ENCODE measurements around the gene VAV3.

DNA sequence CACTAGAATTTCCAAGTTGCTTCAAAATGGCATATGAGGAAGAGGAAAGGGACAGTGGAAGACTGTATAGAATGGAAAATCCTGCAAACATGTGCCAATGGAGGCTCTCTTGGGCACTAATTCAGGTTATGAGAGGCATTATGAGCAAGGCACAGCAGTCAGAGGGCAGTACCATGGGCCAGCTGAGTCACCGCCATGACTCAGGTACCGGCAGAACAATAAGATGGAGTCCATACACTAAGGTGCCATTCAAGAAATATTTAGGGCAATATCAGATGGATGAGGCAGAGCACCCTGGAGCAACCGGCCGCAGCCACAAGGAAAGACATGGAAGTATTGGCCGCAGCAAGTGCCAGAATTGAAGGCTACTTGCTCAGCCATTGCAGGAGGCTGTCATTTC lies 25.6 kb upstream of the VAV3 start:
- TF ChIP-seq CTCF (IDR thresholded peaks at IDR 0.05) (no peak), POLR2A (IDR thresholded peaks at IDR 0.05) (no peak)

All from adrenal gland (tissue), 5 donors.